Measurements from ENCODE around the gene B4GALT5.
"Not testable (repeated sequence)": the region's sequence is repeated elsewhere in the genome, so short reads cannot be mapped to it uniquely, and the experiment has no call there.

The B4GALT5 gene

GRCh38 chr20:49614338-49615050 lies 99.2 kb downstream of the B4GALT5 start:
- ATAC-seq (ENCODE audit: low read depth): no peak
- no peaks in the 10 kb centered on the region for H3K27me3 ChIP-seq (ENCODE audit: insufficient read depth, poor library complexity, severe bottlenecking)
- H3K9me3 ChIP-seq (ENCODE audit: severe bottlenecking): no peaks in the 10 kb centered on the region
- H3K4me3 ChIP-seq (ENCODE audit: severe bottlenecking): no peak overlapping the region
- no peak for DNase-seq (ENCODE audit: low spot score)
- no peaks in the 10 kb centered on the region for H3K36me3 ChIP-seq (ENCODE audit: low read depth)
- H3K27ac ChIP-seq (ENCODE audit: poor library complexity, severe bottlenecking): no peak overlapping the region
- no peak for TF ChIP-seq CTCF (IDR thresholded peaks at IDR 0.05; ENCODE audit: poor library complexity, severe bottlenecking)
- no peaks in the 10 kb centered on the region for H3K4me1 ChIP-seq (ENCODE audit: insufficient read depth, poor library complexity, severe bottlenecking)

- no peaks in the 10 kb centered on the region for H3K4me1 ChIP-seq (ENCODE audit: insufficient read depth, poor library complexity, severe bottlenecking)
- no peaks in the 10 kb centered on the region for H3K27me3 ChIP-seq (ENCODE audit: insufficient read depth, poor library complexity, severe bottlenecking)
- H3K4me3 ChIP-seq (ENCODE audit: severe bottlenecking): no peak overlapping the region
- H3K9me3 ChIP-seq (ENCODE audit: severe bottlenecking): no peaks in the 10 kb centered on the region
- no peaks in the 10 kb centered on the region for H3K36me3 ChIP-seq (ENCODE audit: low read depth)
- TF ChIP-seq CTCF (IDR thresholded peaks at IDR 0.05; ENCODE audit: poor library complexity, severe bottlenecking): no peak
- no peak overlapping the region for H3K27ac ChIP-seq (ENCODE audit: poor library complexity, severe bottlenecking)
- DNase-seq (ENCODE audit: low spot score): no peak
- no peak for ATAC-seq (ENCODE audit: low read depth)
Measured at GRCh38 chr20:49612127-49612738, 101.4 kb downstream of the B4GALT5 start.

- not testable (repeated sequence) for H3K4me1 ChIP-seq (ENCODE audit: insufficient read depth, poor library complexity, severe bottlenecking); DNase-seq (ENCODE audit: low spot score); ATAC-seq (ENCODE audit: low read depth); H3K36me3 ChIP-seq (ENCODE audit: low read depth); H3K4me3 ChIP-seq (ENCODE audit: severe bottlenecking); H3K9me3 ChIP-seq (ENCODE audit: severe bottlenecking); H3K27me3 ChIP-seq (ENCODE audit: insufficient read depth, poor library complexity, severe bottlenecking); H3K27ac ChIP-seq (ENCODE audit: poor library complexity, severe bottlenecking)
Measured at GRCh38 chr20:49611539-49612126, 102.0 kb downstream of the B4GALT5 start.

- H3K4me1 ChIP-seq (ENCODE audit: insufficient read depth, poor library complexity, severe bottlenecking): no peaks in the 10 kb centered on the region
- H3K4me3 ChIP-seq (ENCODE audit: severe bottlenecking): no peak overlapping the region
- ATAC-seq (ENCODE audit: low read depth): peak; percentile 71
- TF ChIP-seq CTCF (IDR thresholded peaks at IDR 0.05; ENCODE audit: poor library complexity, severe bottlenecking): peak; percentile 100
- H3K9me3 ChIP-seq (ENCODE audit: severe bottlenecking): no peaks in the 10 kb centered on the region
- H3K27ac ChIP-seq (ENCODE audit: poor library complexity, severe bottlenecking): no peak overlapping the region
- no peaks in the 10 kb centered on the region for H3K36me3 ChIP-seq (ENCODE audit: low read depth)
- no peaks in the 10 kb centered on the region for H3K27me3 ChIP-seq (ENCODE audit: insufficient read depth, poor library complexity, severe bottlenecking)
- DNase-seq (ENCODE audit: low spot score): peak; percentile 93
Measured at GRCh38 chr20:49610691-49611538, 102.8 kb downstream of the B4GALT5 start.
